K562 (cell line): ENCODE results near the gene MRPL44. TPM values are rescaled to one million over a fixed set of nuclear protein-coding genes. Genes with fewer than 3 reads are reported as not detected.

Experiments
- ATAC-seq: fragments of 200-7000 bp; cut with Tn5 transposase; 3 replicates; pipeline ENCODE4 v1.9.1; 2020; ENCODE audit warnings: moderate library complexity
- BruUV-seq: library from RNA; stranded (reverse); fragments of 400-500 nt; replicated peaks from 2 replicates; lab custom pipeline; 2021; lab: Mats Ljungman, UMichigan
- CTCF ChIA-PET: fragments of 300-600 bp; formaldehyde crosslinking; extraction: SDS; loops from one replicate; lab custom pipeline; 2021; ENCODE audit warnings: low intra/inter-chr PET ratio; lab: Yijun Ruan, JAX
- POLR2A ChIA-PET: fragments of 300-600, 350-650 bp; sonication (Branson Sonifier 250); formaldehyde crosslinking; extraction: SDS; loops from one replicate; lab custom pipeline; 2021; ENCODE audit warnings: antibody characterized with exemption, inconsistent platforms; lab: Yijun Ruan, JAX
- DNase-seq, 4 experiments: peaks; one replicate each; pipeline versions ENCODE4 v3.0.0 to v3.0.0-alpha.2; 2011 to 2018; ENCODE audit warnings: low spot score in 3 of 4, mixed read lengths in 3 of 4; ENCODE audit errors: extremely low read depth in 1 of 4
- FAIRE-seq: peaks from 2 replicates; lab custom pipeline; 2011; peaks lifted over from hg19 to GRCh38; lab: Jason Lieb, UNC
- H2AFZ ChIP-seq: 2 replicates; pipeline ENCODE4 v1.6.0; 2011; ENCODE audit warnings: low read depth, low read length, control low read depth, inconsistent platforms
- H3K27ac ChIP-seq: fragments of 200-600 bp; 3 replicates; pipeline ENCODE4 v1.8.0; 2011; ENCODE audit warnings: low read depth, mild to moderate bottlenecking, control low read depth, inconsistent platforms, low read length, moderate library complexity, mixed read lengths; ENCODE audit errors: extremely low read depth
- H3K27me3 ChIP-seq, 2 experiments: fragments of 300-600 bp in 1 of 2; 2 replicates in 1 of 2; 3 replicates in 1 of 2; pipeline versions ENCODE4 v1.6.0 to v1.8.0; 2011; ENCODE audit warnings: inconsistent platforms in 2 of 2, low read length in 2 of 2, mild to moderate bottlenecking in 1 of 2, mixed read lengths in 1 of 2, moderate library complexity in 1 of 2; ENCODE audit not compliant: control insufficient read depth in 2 of 2, insufficient read depth in 2 of 2
- H3K36me3 ChIP-seq: fragments of 300-600 bp; 3 replicates; pipeline ENCODE4 v1.8.0; 2011; ENCODE audit warnings: mild to moderate bottlenecking, low read length, inconsistent platforms; ENCODE audit not compliant: control insufficient read depth, insufficient read depth
- H3K4me1 ChIP-seq, 2 experiments: fragments of 200-600 bp in 1 of 2; replicated peaks in 1 of 2; 2 replicates in 1 of 2; 3 replicates in 1 of 2; pipeline versions ENCODE4 v1.5.1 to v1.8.0; 2011; ENCODE audit warnings: inconsistent platforms in 2 of 2, low read length in 2 of 2, mild to moderate bottlenecking in 1 of 2, mixed read lengths in 1 of 2, moderate library complexity in 1 of 2; ENCODE audit not compliant: control insufficient read depth in 2 of 2, insufficient read depth in 2 of 2
- H3K4me2 ChIP-seq: 2 replicates; pipeline ENCODE4 v1.6.1; 2011; ENCODE audit warnings: low read length, control low read depth, inconsistent platforms, mixed read lengths; ENCODE audit not compliant: insufficient read depth
- H3K4me3 ChIP-seq: fragments of 200-600 bp; sonication (generic), shearing (Covaris generic); 2 replicates; pipeline ENCODE4 v1.5.1; 2016; ENCODE audit warnings: control low read depth, inconsistent platforms
- H3K79me2 ChIP-seq: fragments of 200-600 bp; 3 replicates; pipeline ENCODE4 v1.8.0; 2011; ENCODE audit warnings: low read length, inconsistent platforms; ENCODE audit not compliant: control insufficient read depth, insufficient read depth
- H3K9ac ChIP-seq, 2 experiments: 2 replicates each; pipeline versions ENCODE4 v1.6.0 to v1.6.1; 2011; ENCODE audit warnings: low read depth in 2 of 2, low read length in 2 of 2, control low read depth in 1 of 2, inconsistent platforms in 1 of 2, mild to moderate bottlenecking in 1 of 2, mixed read lengths in 1 of 2; ENCODE audit not compliant: insufficient read depth in 1 of 2
- H3K9me1 ChIP-seq: one replicate; pipeline ENCODE4 v1.6.0; 2011; ENCODE audit warnings: inconsistent platforms, mild to moderate bottlenecking, low read length, moderate library complexity; ENCODE audit not compliant: control insufficient read depth, insufficient read depth
- H3K9me3 ChIP-seq: replicated peaks from 2 replicates; pipeline ENCODE4 v1.5.1; 2011; ENCODE audit warnings: low read depth, low read length, inconsistent platforms; ENCODE audit not compliant: control insufficient read depth, insufficient read depth
- H4K20me1 ChIP-seq: replicated peaks from 2 replicates; pipeline ENCODE4 v1.6.1; 2011; ENCODE audit warnings: low read length, inconsistent platforms, mixed read lengths; ENCODE audit not compliant: control insufficient read depth, insufficient read depth
- AFF4 ChIP-seq: sonication (generic); formaldehyde crosslinking; IDR thresholded peaks from 2 replicates; pipeline ENCODE4 v1.8.0; 2023; ENCODE audit warnings: mild to moderate bottlenecking, missing genetic modification reagents
- BRF1 ChIP-seq: IDR thresholded peaks from 3 replicates; pipeline ENCODE4 v1.6.1; 2011; ENCODE audit warnings: borderline replicate concordance, mild to moderate bottlenecking; ENCODE audit not compliant: insufficient read length; ENCODE audit errors: extremely low read depth
- CREB5 ChIP-seq: fragments of 250-450 bp; sonication (Bioruptor Pico); IDR thresholded peaks from 2 replicates; pipeline ENCODE4 v1.5.0; 2020; ENCODE audit warnings: mild to moderate bottlenecking
- DNMT1 ChIP-seq: fragments of 450-650 bp; IDR thresholded peaks from 2 replicates; pipeline ENCODE4 v1.6.1; 2016; ENCODE audit warnings: antibody characterized with exemption, mild to moderate bottlenecking
- KLF6 ChIP-seq: fragments of 250-450 bp; sonication (Bioruptor Pico); IDR thresholded peaks from 2 replicates; pipeline ENCODE4 v1.4.0; 2020; ENCODE audit warnings: mild to moderate bottlenecking, moderate library complexity, borderline replicate concordance
- MTA2 ChIP-seq: fragments of 450-650 bp; IDR thresholded peaks from 2 replicates; pipeline ENCODE4 v1.6.1; 2016; ENCODE audit warnings: low read depth
- NCOA2 ChIP-seq, 2 experiments: fragments of 450-650 bp; IDR thresholded peaks; 2 replicates each; pipeline ENCODE4 v1.6.1; 2018; ENCODE audit warnings: mild to moderate bottlenecking in 2 of 2, moderate library complexity in 1 of 2; ENCODE audit not compliant: partially characterized antibody in 2 of 2
- NR2F6 ChIP-seq: fragments of 450-650 bp; formaldehyde crosslinking; IDR thresholded peaks from 2 replicates; pipeline ENCODE4 v1.4.0; 2020; ENCODE audit warnings: mild to moderate bottlenecking
- NR4A1 ChIP-seq, 2 experiments: fragments of 250-450 bp in 1 of 2; fragments of 450-650 bp in 1 of 2; sonication (Bioruptor Pico) in 1 of 2; IDR thresholded peaks; 2 replicates each; pipeline versions ENCODE4 v1.4.0 to v1.6.1; 2016 to 2020; ENCODE audit warnings: mild to moderate bottlenecking in 2 of 2, missing compliant biosample characterization in 1 of 2, missing genetic modification characterization in 1 of 2, moderate library complexity in 1 of 2
- SMARCA5 ChIP-seq: fragments of 450-650 bp; IDR thresholded peaks from 2 replicates; pipeline ENCODE4 v1.6.1; 2016
- TCF7L2 ChIP-seq: fragments of 150-350 bp; IDR thresholded peaks from 2 replicates; pipeline ENCODE4 v1.6.1; 2016; ENCODE audit warnings: low read depth, mild to moderate bottlenecking, low read length, moderate library complexity
- ZBTB11 ChIP-seq, 3 experiments: fragments of 200-800 bp in 1 of 3; fragments of 250-450 bp in 1 of 3; fragments of 450-650 bp in 1 of 3; sonication (Bioruptor Pico) in 1 of 3; sonication (Bioruptor generic) in 1 of 3; formaldehyde crosslinking in 1 of 3; IDR thresholded peaks; 2 replicates each; pipeline versions ENCODE4 v1.6.1 to v1.8.0; 2016 to 2022; ENCODE audit warnings: mild to moderate bottlenecking in 2 of 3, missing genetic modification characterization in 2 of 3, missing compliant biosample characterization in 1 of 3, moderate library complexity in 1 of 3
- ZNF146 ChIP-seq: IDR thresholded peaks from one replicate; pipeline ENCODE4 v1.6.1; 2018; ENCODE audit warnings: missing compliant biosample characterization; ENCODE audit not compliant: unreplicated experiment
- ZNF212 ChIP-seq: fragments of 450-650 bp; formaldehyde crosslinking; IDR thresholded peaks from 2 replicates; pipeline ENCODE4 v1.4.0; 2020; ENCODE audit warnings: mild to moderate bottlenecking
- WGBS: fragments of 100-300 bp; shearing (Covaris generic); methylation state at CpG from one replicate; pipeline ENCODE4 v1.1.6; 2016; ENCODE audit warnings: low coverage, mixed read lengths; ENCODE audit not compliant: insufficient coverage; ENCODE audit errors: missing lambda C conversion rate; 5-methylcytosine and 5-hydroxymethylcytosine counted together
- in situ Hi-C: fragments of 300-500 bp; cut with MboI; formaldehyde crosslinking; loops from 4 replicates; pipeline ENCODE4 v1.15.0; 2018; ENCODE audit warnings: inconsistent platforms, mixed read lengths
- intact Hi-C: fragments of 100-400 bp; cut with micrococcal nuclease; formaldehyde crosslinking; loops from 2 replicates; pipeline ENCODE4 v1.14.2; 2022
- polyA plus RNA-seq, 8 experiments: library from polyadenylated mRNA; depleted of rRNA in 4 of 8; stranded (reverse) in 5 of 8; unstranded in 3 of 8; fragments of >200 nt; fragmentation: Nextera tagmentation in 2 of 8; fragmentation: Illumina TruSeq in 1 of 8; extraction: Ambion mirVana in 2 of 8; extraction: Trizol in 1 of 8; gene quantifications; 2 replicates each; pipeline versions ENCODE4 v1.2.1 to v1.2.3, GENCODE V29; 2011 to 2014; ENCODE audit warnings: inconsistent platforms in 1 of 8, missing spikeins in 1 of 8
- total RNA-seq, 7 experiments: library from RNA; depleted of rRNA in 6 of 7; stranded (reverse); fragments of >200 nt in 6 of 7; fragmentation: Illumina TruSeq in 2 of 7; extraction: Trizol in 2 of 7; gene quantifications; 2 replicates each; pipeline versions ENCODE4 v1.2.1 to v1.2.3, GENCODE V29; 2011 to 2021; ENCODE audit warnings: low replicate concordance in 1 of 7

The MRPL44 gene
- total and polyA plus RNA-seq, 9 of the 15 experiments (the other 6 are each of a cell fraction or from before 2014, with no cell fraction given), result 10.4 to 26.0 (median 20.2) TPM

- no peak overlapping the region for H3K4me2 ChIP-seq
- in situ Hi-C loops, result no loop called here
- no peak for DNase-seq
- no TSS peak for BruUV-seq
- peak; percentile 73 for ATAC-seq
- no peak overlapping the region for H3K27ac ChIP-seq
- H3K27me3 ChIP-seq, result peaks cover 7 to 10% of the 10 kb centered on the region in 2 experiments; a peak in 3 of 5 replicates
- WGBS, result 2% methylated on average over 11 of the region's 12 CpGs
- H3K4me1 ChIP-seq, result no peaks in the 10 kb centered on the region
- POLR2A ChIA-PET, result no interaction called here
- H3K9me3 ChIP-seq, result no peaks in the 10 kb centered on the region
- FAIRE-seq, result no peak
- no peaks in the 10 kb centered on the region for H3K9me1 ChIP-seq
- CTCF ChIA-PET, result no interaction called here
- no peak overlapping the region for H3K4me3 ChIP-seq
- intact Hi-C loops, result no loop called here
- no peaks in the 10 kb centered on the region for H4K20me1 ChIP-seq
- H2AFZ ChIP-seq, result no peak overlapping the region
- H3K79me2 ChIP-seq, result no peaks in the 10 kb centered on the region
- H3K9ac ChIP-seq, result no peak overlapping the region
- no peak for TF ChIP-seq ZNF212 (CRISPR knock-in tag)
- no peak for TF ChIP-seq ZNF146 (CRISPR knock-in tag)
- no peak for TF ChIP-seq NR4A1 (CRISPR knock-in tag; IDR thresholded peaks at IDR 0.05)
- no peak for TF ChIP-seq NR4A1 (tag; IDR thresholded peaks at IDR 0.05)
- TF ChIP-seq NR2F6 (CRISPR knock-in tag), result no peak
- TF ChIP-seq TCF7L2, result no peak
- no peak for TF ChIP-seq CREB5 (CRISPR knock-in tag)
- TF ChIP-seq KLF6 (CRISPR knock-in tag), result no peak
- TF ChIP-seq BRF1, result no peak
- TF ChIP-seq AFF4 (CRISPR knock-in tag), result no peak
- no peak for TF ChIP-seq DNMT1
- TF ChIP-seq MTA2, result no peak
- TF ChIP-seq ZBTB11 (CRISPR knock-in tag; IDR thresholded peaks at IDR 0.05), result no peak
- no peak for TF ChIP-seq SMARCA5
- TF ChIP-seq NCOA2 (IDR thresholded peaks at IDR 0.05; ENCODE audit: partially characterized antibody in 2 of 2), result no peak
- H3K36me3 ChIP-seq, result no peaks in the 10 kb centered on the region
These were observed 51.5 kb downstream of the MRPL44 start for GRCh38 chr2:224008702-224009261.
